OCI-LY7 (cell line): ENCODE results near the gene DOCK9.

Source experiments
- CTCF ChIP-seq: fragments of 200-600 bp; sonication (generic); conservative IDR thresholded peaks from 2 replicates; pipeline ENCODE4 v1.5.1; 2014; ENCODE audit warnings: mild to moderate bottlenecking, antibody characterized with exemption, low read length, moderate library complexity, mixed read lengths
- EZH2phosphoT487 ChIP-seq: fragments of 200-600 bp; sonication (generic); IDR thresholded peaks from 2 replicates; pipeline ENCODE4 v1.6.1; 2018; ENCODE audit warnings: low read depth, borderline replicate concordance, mild to moderate bottlenecking, mixed run types, antibody characterized with exemption, low read length, moderate library complexity, mixed read lengths

DNA sequence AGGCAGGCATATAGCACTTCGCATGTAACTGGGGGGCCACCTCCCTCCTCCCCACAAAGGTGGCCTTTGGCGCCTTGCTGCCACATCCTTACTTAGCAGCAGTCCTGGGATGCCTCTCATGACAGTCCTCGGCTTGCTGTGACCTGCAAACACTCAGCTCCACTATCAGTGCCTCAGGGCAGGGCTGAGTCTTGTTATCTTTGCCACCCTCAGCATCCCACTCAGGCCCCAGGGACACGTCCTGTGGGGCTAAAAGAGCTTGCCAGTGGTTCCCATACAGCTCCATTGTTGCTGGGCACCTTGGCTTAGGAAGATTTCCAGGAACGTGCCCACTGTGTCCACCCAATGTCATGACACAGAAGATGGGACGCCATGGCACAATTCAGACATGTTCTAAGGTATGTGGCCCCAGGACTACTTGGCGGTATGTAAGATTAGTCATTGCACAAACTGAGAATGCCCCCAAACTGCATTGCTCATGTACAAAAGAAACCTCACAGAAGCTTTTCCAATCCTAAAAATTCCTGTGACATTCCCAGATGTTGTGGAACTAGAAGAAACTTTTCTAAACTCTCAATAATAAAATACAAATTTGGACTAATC, 16.3 kb downstream of the DOCK9 start:
- no peak for TF ChIP-seq CTCF
- no peak for TF ChIP-seq EZH2phosphoT487
